Natural killer cell (primary cell): Measurements from ENCODE around the gene SPAG16. TPM values are rescaled to one million over a fixed set of nuclear protein-coding genes. Genes with fewer than 3 reads are reported as not detected.

Experiments
- ATAC-seq, 3 donors: fragments of 150-1000 bp in 2 of 3; fragments of 200-7000 bp in 1 of 3; cut with Tn5 transposase; 1 replicate in 1 of 3; 2 replicates in 2 of 3; pipeline ENCODE4 v1.10.0; 2021; ENCODE audit warnings: mild to moderate bottlenecking in 2 of 3, moderate library complexity in 2 of 3
- DNase-seq, 2 donors: peaks; one replicate each; pipeline versions ENCODE4 v3.0.0 to v3.0.0-alpha.2; 2013 to 2021; ENCODE audit warnings: mixed read lengths in 1 of 2
- H3K27ac ChIP-seq: one replicate; pipeline ENCODE4 v1.5.1; 2013; ENCODE audit warnings: mild to moderate bottlenecking, low read length
- H3K27me3 ChIP-seq: one replicate; pipeline ENCODE4 v1.6.1; 2013; ENCODE audit warnings: low read length; ENCODE audit not compliant: control insufficient read depth, insufficient read depth
- H3K36me3 ChIP-seq: one replicate; pipeline ENCODE4 v1.6.1; 2013; ENCODE audit warnings: low read length; ENCODE audit not compliant: control insufficient read depth, insufficient read depth
- H3K4me1 ChIP-seq: one replicate; pipeline ENCODE4 v1.6.1; 2013; ENCODE audit warnings: low read length; ENCODE audit not compliant: control insufficient read depth, insufficient read depth
- H3K4me3 ChIP-seq: one replicate; pipeline ENCODE4 v1.5.1; 2013; ENCODE audit warnings: low read length
- H3K9me3 ChIP-seq: one replicate; pipeline ENCODE4 v1.6.1; 2013; ENCODE audit warnings: low read length; ENCODE audit not compliant: control insufficient read depth, insufficient read depth
- H3K27ac Mint-ChIP-seq, 2 donors: one replicate each; pipeline ENCODE4 v1.8.0; 2022; ENCODE audit warnings: mild to moderate bottlenecking in 2 of 2, mixed read lengths in 2 of 2, moderate library complexity in 1 of 2
- H3K27me3 Mint-ChIP-seq, 2 donors: one replicate each; pipeline ENCODE4 v1.8.0; 2022; ENCODE audit warnings: low read depth in 2 of 2, mixed read lengths in 2 of 2
- H3K36me3 Mint-ChIP-seq: one replicate; pipeline ENCODE4 v1.8.0; 2022; ENCODE audit warnings: mixed read lengths
- H3K4me1 Mint-ChIP-seq, 2 donors: one replicate each; pipeline ENCODE4 v1.8.0; 2022; ENCODE audit warnings: mixed read lengths in 2 of 2
- H3K4me3 Mint-ChIP-seq: one replicate; pipeline ENCODE4 v1.8.0; 2022; ENCODE audit warnings: mild to moderate bottlenecking, moderate library complexity, mixed read lengths
- H3K9me3 Mint-ChIP-seq, 2 donors: one replicate each; pipeline ENCODE4 v1.8.0; 2022; ENCODE audit warnings: mixed read lengths in 2 of 2
- CTCF ChIP-seq: fragments of 200-600 bp; IDR thresholded peaks from one replicate; pipeline ENCODE4 v1.8.0; 2022; ENCODE audit warnings: antibody characterized with exemption
- WGBS: methylation state at CpG from one replicate; pipeline ENCODE4 v1.1.7; 2013; ENCODE audit warnings: missing lambda C conversion rate; ENCODE audit not compliant: insufficient coverage; 5-methylcytosine and 5-hydroxymethylcytosine counted together
- intact Hi-C: fragments of 100-400 bp; cut with micrococcal nuclease; formaldehyde crosslinking; loops from one replicate; pipeline ENCODE4 v1.14.2; 2022
- total RNA-seq, 4 donors: library from RNA; stranded (reverse); fragments of 120-200 nt in 1 of 4; gene quantifications; one replicate each; pipeline versions ENCODE4 v1.2.3 to v1.2.4, GENCODE V29; 2013 to 2022

Gene SPAG16
- total RNA-seq, 3 donors from 2014 or later (not counting 1 experiment from before 2014, with no cell fraction given) = 3.5 to 5.8 (median 4.0) TPM

DNA sequence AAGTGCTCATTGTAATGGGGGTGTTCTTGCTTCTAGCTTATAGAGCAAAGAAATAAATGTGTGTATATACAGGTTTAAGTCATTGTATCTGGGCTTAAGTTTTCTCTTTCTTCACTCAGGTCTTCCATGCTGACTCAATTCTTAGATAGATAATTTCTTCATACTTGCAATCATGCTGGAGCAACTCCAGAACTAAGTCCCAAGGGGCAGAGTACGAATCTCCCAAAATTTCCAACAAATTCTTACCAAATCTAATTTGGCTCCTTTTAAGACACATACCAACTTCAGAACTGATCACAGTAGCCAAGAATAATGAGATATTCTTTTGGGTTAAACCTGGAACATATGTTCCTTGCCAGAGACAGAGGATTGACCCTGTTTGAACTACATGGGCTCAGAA lies 4.3 kb upstream of the SPAG16 start:
- Mint-ChIP-seq H3K9me3 (no peaks in the 10 kb centered on the region), H3K27me3 (peaks cover 6 to 22% of the 10 kb centered on the region in 2 donors), H3K27ac (no peak overlapping the region), H3K4me1 (peaks cover 14 to 19% of the 10 kb centered on the region in 2 donors), H3K4me3 (no peak overlapping the region), H3K36me3 (peaks cover 9% of the 10 kb centered on the region)
- H3K27me3 ChIP-seq = no peaks in the 10 kb centered on the region
- no peak for DNase-seq
- H3K4me3 ChIP-seq = no peak overlapping the region
- TF ChIP-seq CTCF = no peak
- H3K4me1 ChIP-seq = peaks cover 6% of the 10 kb centered on the region
- H3K36me3 ChIP-seq = no peaks in the 10 kb centered on the region
- H3K27ac ChIP-seq = no peak overlapping the region
- 90% methylated on average over 1 of the region's 1 CpG for WGBS
- no peak for ATAC-seq
- intact Hi-C loops = loop anchor here (5.0 kb wide), 1 partner anchor 1527 kb away; the partner anchor contains the start of gene BARD1
- H3K9me3 ChIP-seq = peaks cover 3% of the 10 kb centered on the region

DNA sequence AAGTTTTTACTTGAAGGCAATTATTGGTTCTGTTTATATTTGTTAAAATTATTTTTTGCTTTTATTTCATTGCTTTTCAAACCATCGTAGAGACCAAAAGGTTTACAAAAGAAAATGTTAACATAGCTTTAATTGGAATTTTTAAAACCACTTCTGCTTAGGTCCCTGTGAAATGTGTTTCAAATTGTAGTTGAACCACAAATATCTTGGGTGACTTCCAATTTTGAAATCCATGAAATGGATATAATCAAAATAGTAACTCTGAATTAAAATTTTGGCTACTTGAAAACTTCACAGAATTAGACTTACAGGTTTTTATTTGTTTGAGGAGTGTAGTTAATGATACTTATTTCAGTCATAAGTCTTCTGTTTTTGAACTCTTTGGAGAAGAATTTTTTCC lies 3.1 kb upstream of the SPAG16 start:
- Mint-ChIP-seq H3K27me3 (peaks cover 6 to 22% of the 10 kb centered on the region in 2 donors), H3K36me3 (peaks cover 9% of the 10 kb centered on the region), H3K4me1 (peaks cover 25 to 28% of the 10 kb centered on the region in 2 donors), H3K9me3 (no peaks in the 10 kb centered on the region), H3K27ac (no peak overlapping the region), H3K4me3 (no peak overlapping the region)
- Histone ChIP-seq H3K27ac (no peak overlapping the region), H3K36me3 (no peaks in the 10 kb centered on the region), H3K9me3 (peaks cover 3% of the 10 kb centered on the region), H3K4me1 (peaks cover 6% of the 10 kb centered on the region), H3K27me3 (no peaks in the 10 kb centered on the region), H3K4me3 (no peak overlapping the region)
- no CpG with 5 or more reads among the region's 1 CpG for WGBS
- TF ChIP-seq CTCF = no peak
- no peak for ATAC-seq
- intact Hi-C loops = loop anchor here (5.0 kb wide), 1 partner anchor 1526 kb away; the partner anchor contains the start of gene BARD1
- no peak for DNase-seq

DNA sequence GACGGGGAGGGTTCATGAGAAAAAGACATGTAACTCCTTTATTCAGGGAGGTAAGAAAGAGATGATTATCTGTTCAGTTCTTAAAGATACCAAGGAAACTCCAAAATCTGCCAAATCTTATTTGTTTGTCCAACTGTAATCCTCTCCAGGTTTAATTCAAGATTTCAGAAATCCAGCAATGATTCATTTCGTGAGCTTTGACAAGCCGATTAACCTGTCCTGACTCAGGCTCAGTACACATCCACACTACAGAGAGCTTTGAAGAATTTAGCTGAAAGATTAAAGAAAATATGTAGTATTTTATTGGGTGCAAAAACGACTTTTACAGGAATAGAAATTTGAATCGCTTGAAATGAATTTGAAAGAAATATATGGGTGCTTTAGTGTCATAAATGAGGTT lies 1.1 kb downstream of the SPAG16 start:
- no peak for TF ChIP-seq CTCF
- H3K4me3 ChIP-seq = no peak overlapping the region
- peaks cover 35 to 43% of the 10 kb centered on the region in 2 donors for H3K4me1 Mint-ChIP-seq
- H3K4me1 ChIP-seq = peaks cover 6% of the 10 kb centered on the region
- DNase-seq (no peak), ATAC-seq (no peak)
- no peaks in the 10 kb centered on the region for H3K36me3 ChIP-seq
- H3K36me3 Mint-ChIP-seq = no peaks in the 10 kb centered on the region
- no peaks in the 10 kb centered on the region for H3K9me3 ChIP-seq
- H3K27ac ChIP-seq = no peak overlapping the region
- WGBS = 94% methylated on average over 4 of the region's 5 CpGs
- no peaks in the 10 kb centered on the region for H3K27me3 ChIP-seq
- H3K27ac Mint-ChIP-seq = peak overlapping the region; percentile 58 to 85
- H3K27me3 Mint-ChIP-seq = peaks cover 0 to 2% of the 10 kb centered on the region in 2 donors
- intact Hi-C loops = no loop called here
- H3K9me3 Mint-ChIP-seq = no peaks in the 10 kb centered on the region
- H3K4me3 Mint-ChIP-seq = peak overlapping the region; percentile 93

DNA sequence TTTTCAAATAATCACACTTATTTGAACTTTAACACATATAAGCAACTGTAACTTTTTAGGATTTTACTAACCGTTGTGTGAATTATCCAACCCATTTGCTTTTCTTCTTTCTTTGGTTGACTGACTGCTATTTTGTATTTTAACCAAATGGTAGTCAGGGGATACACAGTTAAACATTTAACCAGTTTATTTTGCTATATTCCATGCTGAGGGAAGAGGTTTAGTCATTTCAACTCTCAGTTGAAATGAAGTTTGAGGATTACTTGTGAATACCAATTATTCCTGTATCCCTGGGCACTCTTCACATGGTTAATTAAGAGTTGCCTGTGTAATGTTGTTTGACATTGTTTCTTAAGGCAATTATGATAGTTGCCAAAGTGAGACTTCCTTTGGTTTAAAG lies 1.9 kb downstream of the SPAG16 start:
- DNase-seq = no peak
- no peak for ATAC-seq
- H3K27me3 Mint-ChIP-seq = no peaks in the 10 kb centered on the region
- peak overlapping the region; percentile 93 for H3K4me3 Mint-ChIP-seq
- intact Hi-C loops = no loop called here
- Histone ChIP-seq H3K9me3 (no peaks in the 10 kb centered on the region), H3K36me3 (no peaks in the 10 kb centered on the region), H3K27me3 (no peaks in the 10 kb centered on the region), H3K4me3 (no peak overlapping the region), H3K27ac (no peak overlapping the region), H3K4me1 (peaks cover 6% of the 10 kb centered on the region)
- H3K36me3 Mint-ChIP-seq = no peaks in the 10 kb centered on the region
- H3K4me1 Mint-ChIP-seq = peaks cover 35 to 43% of the 10 kb centered on the region in 2 donors
- H3K27ac Mint-ChIP-seq = peak overlapping the region; percentile 58 to 85
- TF ChIP-seq CTCF = no peak
- no peaks in the 10 kb centered on the region for H3K9me3 Mint-ChIP-seq
- 90% methylated on average over 1 of the region's 1 CpG for WGBS
